ENCODE data around the gene KIAA0513. TPM values are rescaled to one million over a fixed set of nuclear protein-coding genes. Genes with fewer than 3 reads are reported as not detected.
"Not testable (repeated sequence)": the region's sequence is repeated elsewhere in the genome, so short reads cannot be mapped to it uniquely, and the experiment has no call there.

Gene KIAA0513
- total RNA-seq, 1 donor from 2014 or later = 6.1 TPM

DNA sequence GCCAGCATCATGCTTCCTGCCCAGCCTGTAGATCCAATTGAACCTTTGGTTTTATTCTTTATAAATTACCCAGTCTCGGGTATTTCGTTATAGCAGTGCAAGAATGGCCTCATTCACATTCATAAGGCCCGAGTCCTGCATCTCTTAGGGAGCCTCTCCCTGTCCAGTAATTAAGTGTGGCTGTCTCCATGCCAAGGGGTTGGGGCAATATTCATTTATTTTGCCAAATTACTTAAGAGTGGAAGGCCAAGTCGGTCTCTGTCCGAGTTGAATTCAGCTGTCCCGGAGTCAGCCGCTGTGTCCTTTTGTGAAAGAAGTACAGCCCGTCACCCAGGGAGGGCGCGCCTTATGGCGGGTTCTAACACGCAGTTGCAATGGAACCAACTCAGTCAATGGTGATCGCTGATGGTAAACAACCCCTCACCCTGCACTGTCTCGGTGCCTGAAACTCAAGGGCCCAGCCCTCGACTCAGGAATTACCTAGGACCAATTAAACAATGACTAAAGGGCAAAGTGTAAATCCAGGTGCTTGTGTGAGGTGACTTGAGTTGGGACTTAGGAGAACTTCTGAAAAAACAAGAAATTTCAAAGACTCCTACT, 22.2 kb downstream of the KIAA0513 start:
- H3K4me1 Mint-ChIP-seq = no peaks in the 10 kb centered on the region
- H3K4me2 ChIP-seq = no peak overlapping the region
- H3K4me3 ChIP-seq = no peak overlapping the region
- H3K36me3 ChIP-seq = no peaks in the 10 kb centered on the region
- no peak overlapping the region for H3K9ac ChIP-seq
- no peak overlapping the region for H2AFZ ChIP-seq (replicated peaks)
- H4K20me1 ChIP-seq (ENCODE audit: low read depth) = no peaks in the 10 kb centered on the region
- H3K4me3 Mint-ChIP-seq = no peak overlapping the region
- no peaks in the 10 kb centered on the region for H3K9me3 Mint-ChIP-seq
- H3K79me2 ChIP-seq (ENCODE audit: low read depth) = no peaks in the 10 kb centered on the region
- H3K36me3 Mint-ChIP-seq = peaks cover 2% of the 10 kb centered on the region
- H3K27me3 Mint-ChIP-seq (ENCODE audit: insufficient read depth, low read depth) = peaks cover 2% of the 10 kb centered on the region
- H3K4me1 ChIP-seq = no peaks in the 10 kb centered on the region
- no peak for TF ChIP-seq EZH2 (IDR thresholded peaks at IDR 0.05)
- H3K27ac ChIP-seq = no peak overlapping the region
- H3F3A ChIP-seq (ENCODE audit: low read depth) = no peaks in the 10 kb centered on the region
- H3K9me3 ChIP-seq (ENCODE audit: low read depth) = no peaks in the 10 kb centered on the region
- no peak for DNase-seq (ENCODE audit: low spot score)
- H3K27ac Mint-ChIP-seq = no peak overlapping the region
- H3K27me3 ChIP-seq = no peaks in the 10 kb centered on the region

DNA sequence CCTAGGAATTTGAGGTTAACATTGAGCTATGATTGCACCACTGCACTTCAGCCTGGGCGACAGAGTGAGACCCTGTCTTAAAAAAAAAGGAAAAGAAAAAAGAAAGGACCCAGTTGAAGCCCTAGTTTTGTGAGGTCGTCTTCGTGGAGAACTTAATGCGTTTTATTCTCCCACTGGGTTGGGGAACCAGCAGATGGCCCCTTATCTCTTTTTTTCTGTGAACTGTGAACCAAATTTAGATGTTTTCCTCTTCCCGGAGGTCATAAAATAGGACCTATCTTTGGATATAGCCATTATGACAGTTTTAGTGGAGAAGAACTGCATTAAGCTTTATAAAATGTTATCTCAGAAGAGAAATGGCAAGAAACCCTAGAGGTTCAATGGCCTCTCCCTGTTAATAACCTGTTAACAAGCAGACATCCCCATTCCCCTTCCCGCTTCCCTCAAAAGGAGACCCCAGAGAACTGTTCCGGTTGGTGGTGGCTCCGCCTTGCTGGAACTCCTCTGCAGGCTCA, 23.5 kb downstream of the KIAA0513 start:
- TF ChIP-seq, protein P1, sequence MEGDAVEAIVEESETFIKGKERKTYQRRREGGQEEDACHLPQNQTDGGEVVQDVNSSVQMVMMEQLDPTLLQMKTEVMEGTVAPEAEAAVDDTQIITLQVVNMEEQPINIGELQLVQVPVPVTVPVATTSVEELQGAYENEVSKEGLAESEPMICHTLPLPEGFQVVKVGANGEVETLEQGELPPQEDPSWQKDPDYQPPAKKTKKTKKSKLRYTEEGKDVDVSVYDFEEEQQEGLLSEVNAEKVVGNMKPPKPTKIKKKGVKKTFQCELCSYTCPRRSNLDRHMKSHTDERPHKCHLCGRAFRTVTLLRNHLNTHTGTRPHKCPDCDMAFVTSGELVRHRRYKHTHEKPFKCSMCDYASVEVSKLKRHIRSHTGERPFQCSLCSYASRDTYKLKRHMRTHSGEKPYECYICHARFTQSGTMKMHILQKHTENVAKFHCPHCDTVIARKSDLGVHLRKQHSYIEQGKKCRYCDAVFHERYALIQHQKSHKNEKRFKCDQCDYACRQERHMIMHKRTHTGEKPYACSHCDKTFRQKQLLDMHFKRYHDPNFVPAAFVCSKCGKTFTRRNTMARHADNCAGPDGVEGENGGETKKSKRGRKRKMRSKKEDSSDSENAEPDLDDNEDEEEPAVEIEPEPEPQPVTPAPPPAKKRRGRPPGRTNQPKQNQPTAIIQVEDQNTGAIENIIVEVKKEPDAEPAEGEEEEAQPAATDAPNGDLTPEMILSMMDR (IDR thresholded peaks at IDR 0.05) = no peak
- TF ChIP-seq EZH2phosphoT487 (IDR thresholded peaks at IDR 0.05) = no peak
- TF ChIP-seq EZH2 (IDR thresholded peaks at IDR 0.05) = no peak
- H3F3A ChIP-seq (ENCODE audit: low read depth) = no peaks in the 10 kb centered on the region
- Mint-ChIP-seq H3K9me3 (no peaks in the 10 kb centered on the region), H3K36me3 (peaks cover 2% of the 10 kb centered on the region), H3K4me3 (no peak overlapping the region), H3K4me1 (peaks cover 5% of the 10 kb centered on the region), H3K27ac (no peak overlapping the region), H3K27me3 (ENCODE audit: insufficient read depth, low read depth) (peaks cover 2% of the 10 kb centered on the region)
- H3K36me3 ChIP-seq = no peaks in the 10 kb centered on the region
- H2AFZ ChIP-seq (replicated peaks) = no peak overlapping the region
- no peak for DNase-seq (ENCODE audit: low spot score)
- H3K4me3 ChIP-seq = no peak overlapping the region
- H3K79me2 ChIP-seq (ENCODE audit: low read depth) = no peaks in the 10 kb centered on the region
- peaks cover 5% of the 10 kb centered on the region for H3K4me1 ChIP-seq
- H3K27me3 ChIP-seq = no peaks in the 10 kb centered on the region
- no peak overlapping the region for H3K27ac ChIP-seq
- H3K9ac ChIP-seq = no peak overlapping the region
- no peaks in the 10 kb centered on the region for H3K9me3 ChIP-seq (ENCODE audit: low read depth)
- no peaks in the 10 kb centered on the region for H4K20me1 ChIP-seq (ENCODE audit: low read depth)
- no peak overlapping the region for H3K4me2 ChIP-seq

DNA sequence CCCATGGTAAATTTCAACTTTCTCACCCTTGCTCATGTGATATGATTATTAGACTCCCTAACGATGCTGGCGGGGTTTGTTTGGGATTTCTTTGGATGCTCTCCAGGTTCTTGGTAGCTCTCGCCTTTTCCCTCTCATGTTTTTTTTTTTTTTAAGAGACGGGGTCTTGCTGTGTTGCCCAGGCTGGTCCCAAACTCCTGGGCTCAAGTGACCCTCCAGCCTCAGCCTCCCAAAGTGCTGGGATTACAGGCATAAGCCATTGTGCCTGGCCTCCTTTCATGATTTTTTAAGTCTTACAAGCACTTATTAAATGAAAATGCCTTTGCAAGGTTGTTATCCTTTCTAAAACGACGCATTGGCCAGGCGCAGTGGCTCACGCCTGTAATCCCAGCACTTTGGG, 24.1 kb downstream of the KIAA0513 start:
- Histone ChIP-seq H3K9me3 (ENCODE audit: low read depth) (no peaks in the 10 kb centered on the region), H3K36me3 (no peaks in the 10 kb centered on the region), H3F3A (ENCODE audit: low read depth) (no peaks in the 10 kb centered on the region), H4K20me1 (ENCODE audit: low read depth) (no peaks in the 10 kb centered on the region), H3K4me2 (no peak overlapping the region), H2AFZ (replicated peaks) (no peak overlapping the region), H3K4me1 (peaks cover 11% of the 10 kb centered on the region), H3K9ac (no peak overlapping the region), H3K79me2 (ENCODE audit: low read depth) (no peaks in the 10 kb centered on the region), H3K27ac (no peak overlapping the region), H3K4me3 (no peak overlapping the region), H3K27me3 (no peaks in the 10 kb centered on the region)
- H3K9me3 Mint-ChIP-seq = no peaks in the 10 kb centered on the region
- no peak overlapping the region for H3K4me3 Mint-ChIP-seq
- H3K4me1 Mint-ChIP-seq = peaks cover 10% of the 10 kb centered on the region
- H3K27ac Mint-ChIP-seq = no peak overlapping the region
- peaks cover 2% of the 10 kb centered on the region for H3K36me3 Mint-ChIP-seq
- DNase-seq (ENCODE audit: low spot score) = no peak
- TF ChIP-seq, protein P1 (IDR thresholded peaks at IDR 0.05) = no peak
- TF ChIP-seq EZH2 (IDR thresholded peaks at IDR 0.05) (no peak), EZH2phosphoT487 (IDR thresholded peaks at IDR 0.05) (no peak)
- H3K27me3 Mint-ChIP-seq (ENCODE audit: insufficient read depth, low read depth) = peaks cover 4% of the 10 kb centered on the region

DNA sequence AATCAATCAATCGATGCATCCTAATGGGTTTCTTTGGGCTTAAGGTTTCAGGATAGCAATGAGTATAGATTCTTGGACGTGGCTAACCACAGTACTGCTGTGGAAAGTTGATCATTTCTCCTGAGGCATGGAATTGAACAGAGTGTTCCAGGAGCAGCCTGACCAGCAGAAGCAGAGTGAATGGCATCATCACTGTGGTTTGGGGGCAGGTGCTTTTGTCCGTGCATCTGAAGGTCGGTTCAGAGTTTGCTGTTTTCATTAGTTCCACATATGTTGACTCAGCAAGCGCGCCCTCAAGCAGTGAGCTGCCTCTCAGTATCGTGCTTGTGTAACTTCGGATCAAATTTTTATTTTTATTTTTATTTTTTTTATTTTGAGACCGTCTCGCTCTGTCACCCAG, 24.9 kb downstream of the KIAA0513 start:
- no peak overlapping the region for H2AFZ ChIP-seq (replicated peaks)
- no peaks in the 10 kb centered on the region for H3K9me3 ChIP-seq (ENCODE audit: low read depth)
- H3K79me2 ChIP-seq (ENCODE audit: low read depth) = no peaks in the 10 kb centered on the region
- DNase-seq (ENCODE audit: low spot score) = no peak
- H3F3A ChIP-seq (ENCODE audit: low read depth) = no peaks in the 10 kb centered on the region
- peaks cover 15% of the 10 kb centered on the region for H3K4me1 ChIP-seq
- H3K27ac ChIP-seq = no peak overlapping the region
- no peak overlapping the region for H3K4me3 Mint-ChIP-seq
- peaks cover 4% of the 10 kb centered on the region for H3K27me3 Mint-ChIP-seq (ENCODE audit: insufficient read depth, low read depth)
- no peak overlapping the region for H3K9ac ChIP-seq
- peaks cover 2% of the 10 kb centered on the region for H3K36me3 Mint-ChIP-seq
- H4K20me1 ChIP-seq (ENCODE audit: low read depth) = no peaks in the 10 kb centered on the region
- no peaks in the 10 kb centered on the region for H3K36me3 ChIP-seq
- TF ChIP-seq, protein P1 (IDR thresholded peaks at IDR 0.05) = no peak
- TF ChIP-seq EZH2 (IDR thresholded peaks at IDR 0.05) = no peak
- H3K27me3 ChIP-seq = no peaks in the 10 kb centered on the region
- peaks cover 18% of the 10 kb centered on the region for H3K4me1 Mint-ChIP-seq
- no peak overlapping the region for H3K4me2 ChIP-seq
- no peaks in the 10 kb centered on the region for H3K9me3 Mint-ChIP-seq
- no peak overlapping the region for H3K27ac Mint-ChIP-seq
- H3K4me3 ChIP-seq = no peak overlapping the region

DNA sequence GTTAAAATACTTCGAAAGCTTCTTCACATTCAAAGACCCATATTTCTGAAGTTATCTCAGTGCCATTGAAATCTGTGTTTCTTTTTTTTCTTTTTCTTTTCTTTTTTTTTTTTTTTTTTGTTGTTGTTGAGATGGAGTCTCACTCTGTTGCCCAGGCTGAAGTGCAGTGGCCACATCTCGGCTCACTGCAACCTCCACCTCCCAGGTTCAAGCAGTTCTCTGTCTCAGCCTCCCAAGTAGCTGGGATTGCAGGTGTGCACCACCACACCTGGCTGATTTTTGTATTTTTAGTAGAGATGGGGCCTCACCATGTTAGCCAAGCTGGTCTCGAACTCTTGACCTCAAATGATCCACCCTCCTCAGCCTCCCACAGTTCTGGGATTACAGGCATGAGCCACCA, 26.7 kb downstream of the KIAA0513 start:
- H3K36me3 ChIP-seq; H3K36me3 Mint-ChIP-seq; H3K27ac Mint-ChIP-seq; H3K27ac ChIP-seq; H3K9me3 Mint-ChIP-seq; H3F3A ChIP-seq (ENCODE audit: low read depth); H4K20me1 ChIP-seq (ENCODE audit: low read depth); H3K9ac ChIP-seq; DNase-seq (ENCODE audit: low spot score); H3K9me3 ChIP-seq (ENCODE audit: low read depth); H3K4me3 ChIP-seq; H3K27me3 ChIP-seq; H3K27me3 Mint-ChIP-seq (ENCODE audit: insufficient read depth, low read depth); H3K4me3 Mint-ChIP-seq; H3K4me2 ChIP-seq; H3K79me2 ChIP-seq (ENCODE audit: low read depth); H2AFZ ChIP-seq (replicated peaks): not testable (repeated sequence)
- H3K4me1 Mint-ChIP-seq = peaks cover 20% of the 10 kb centered on the region
- H3K4me1 ChIP-seq = peaks cover 15% of the 10 kb centered on the region

Measured in neural progenitor cell (in vitro differentiated cells).